Measurements from ENCODE around the gene SPRYD4.
A peak's percentile ranks its signal among the peaks of the same experiment; 100 is the strongest.
"Not testable (repeated sequence)": the region's sequence is repeated elsewhere in the genome, so short reads cannot be mapped to it uniquely, and the experiment has no call there.

Gene SPRYD4

GRCh38 chr12:56476972-56477432, 8.6 kb downstream of the SPRYD4 start:
- no peak for DNase-seq

- DNase-seq, result no peak
Observed at GRCh38 chr12:56477521-56478225, 9.3 kb downstream of the SPRYD4 start.

- no peak for DNase-seq
Observed at GRCh38 chr12:56479625-56480024, 11.2 kb downstream of the SPRYD4 start.

- DNase-seq, result no peak
Observed at GRCh38 chr12:56484566-56484965, 16.2 kb downstream of the SPRYD4 start.

- DNase-seq, result no peak
Observed at GRCh38 chr12:56486694-56487093, 18.3 kb downstream of the SPRYD4 start.

GRCh38 chr12:56487448-56488040, 19.2 kb downstream of the SPRYD4 start:
- no peak for DNase-seq

- DNase-seq, result peak; percentile 74
Observed at GRCh38 chr12:56488041-56488955, 19.9 kb downstream of the SPRYD4 start, which contains the start of gene GLS2. Gene GLS2, minus strand, starts transcription at chr12:56488161. Its CDS starts 43 bp downstream, at chr12:56488118.

GRCh38 chr12:56490360-56490759, 22.0 kb downstream of the SPRYD4 start:
- no peak for DNase-seq

- not testable (repeated sequence) for DNase-seq
Observed at GRCh38 chr12:56493409-56494105, 25.2 kb downstream of the SPRYD4 start.

- DNase-seq, result not testable (repeated sequence)
Observed at GRCh38 chr12:56494106-56494415, 25.7 kb downstream of the SPRYD4 start.

- not testable (repeated sequence) for DNase-seq
Observed at GRCh38 chr12:56494481-56494880, 26.1 kb downstream of the SPRYD4 start.

- DNase-seq, result peak; percentile 35
Observed at GRCh38 chr12:56496704-56497103, 28.3 kb downstream of the SPRYD4 start.

GRCh38 chr12:56498126-56498902, 29.9 kb downstream of the SPRYD4 start:
- not testable (repeated sequence) for DNase-seq

GRCh38 chr12:56499452-56499851, 31.1 kb downstream of the SPRYD4 start:
- DNase-seq, result not testable (repeated sequence)

- not testable (repeated sequence) for DNase-seq
Observed at GRCh38 chr12:56499879-56500278, 31.5 kb downstream of the SPRYD4 start.

GRCh38 chr12:56510786-56511185, 42.4 kb downstream of the SPRYD4 start:
- no peak for DNase-seq

- DNase-seq, result not testable (repeated sequence)
Observed at GRCh38 chr12:56514014-56514318, 45.6 kb downstream of the SPRYD4 start.

GRCh38 chr12:56517854-56518253, 49.5 kb downstream of the SPRYD4 start:
- no peak for DNase-seq

GRCh38 chr12:56518570-56518969, 50.2 kb downstream of the SPRYD4 start:
- peak; percentile 65 for DNase-seq

GRCh38 chr12:56520048-56520447, 51.7 kb downstream of the SPRYD4 start:
- DNase-seq, result no peak

GRCh38 chr12:56520506-56520905, 52.1 kb downstream of the SPRYD4 start:
- no peak for DNase-seq

GRCh38 chr12:56521209-56521589, 52.8 kb downstream of the SPRYD4 start:
- DNase-seq, result no peak

All from fibroblast of skin of scalp (primary cell).